ENCODE results near the gene FAM163A. TPM values are rescaled to one million over a fixed set of nuclear protein-coding genes. Genes with fewer than 3 reads are reported as not detected.

Gene FAM163A
- total and polyA plus RNA-seq, 9 of the 15 experiments (the other 6 are each of a cell fraction or from before 2014, with no cell fraction given): not detected

DNA sequence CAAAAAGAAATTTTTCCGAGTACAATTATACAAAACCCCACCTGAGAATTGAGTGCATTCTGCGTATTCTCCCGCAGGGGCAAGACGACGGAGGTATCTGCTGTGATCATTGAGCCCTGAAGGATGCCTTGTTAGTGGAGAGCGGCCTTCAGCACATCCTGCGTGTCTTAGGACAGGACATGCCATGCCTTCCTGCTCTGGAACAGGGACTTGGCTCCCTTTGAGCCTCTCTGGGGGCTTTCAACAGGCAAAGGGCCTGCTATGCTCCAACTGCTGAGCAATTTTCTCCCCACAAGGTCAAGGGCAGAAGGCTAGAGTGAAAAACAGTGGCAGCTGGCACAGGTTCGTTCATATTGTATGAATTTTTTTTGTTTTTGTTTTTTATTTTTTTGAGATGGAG, 82.1 kb downstream of the FAM163A start:
- Histone ChIP-seq H3K79me2 (ENCODE audit: control insufficient read depth, insufficient read depth, low read length) (no peaks in the 10 kb centered on the region), H2AFZ (ENCODE audit: low read depth, low read length) (peak overlapping the region; percentile 3; the same call in 1 of the 2 replicates), H4K20me1 (replicated peaks; ENCODE audit: control insufficient read depth, insufficient read depth, low read length) (no peaks in the 10 kb centered on the region), H3K4me1 (replicated peaks in 1 of 2; ENCODE audit: control insufficient read depth in 2 of 2, insufficient read depth in 2 of 2, low read length in 2 of 2) (peaks cover 0 to 5% of the 10 kb centered on the region in 2 experiments; a peak in 2 of 5 replicates), H3K9me1 (ENCODE audit: control insufficient read depth, insufficient read depth, low read length) (no peaks in the 10 kb centered on the region), H3K27ac (ENCODE audit: extremely low read depth, low read depth, low read length) (no peak overlapping the region), H3K36me3 (ENCODE audit: control insufficient read depth, insufficient read depth, low read length) (no peaks in the 10 kb centered on the region), H3K9me3 (replicated peaks; ENCODE audit: control insufficient read depth, insufficient read depth, low read depth, low read length) (no peaks in the 10 kb centered on the region), H3K9ac (ENCODE audit: insufficient read depth in 1 of 2, low read depth in 2 of 2, low read length in 2 of 2) (no peak overlapping the region), H3K4me2 (ENCODE audit: insufficient read depth, low read length) (no peak overlapping the region), H3K4me3 (no peak overlapping the region), H3K27me3 (ENCODE audit: control insufficient read depth in 2 of 2, insufficient read depth in 2 of 2, low read length in 2 of 2) (peaks cover 28 to 48% of the 10 kb centered on the region in 2 experiments)
- TF ChIP-seq, protein P1, sequence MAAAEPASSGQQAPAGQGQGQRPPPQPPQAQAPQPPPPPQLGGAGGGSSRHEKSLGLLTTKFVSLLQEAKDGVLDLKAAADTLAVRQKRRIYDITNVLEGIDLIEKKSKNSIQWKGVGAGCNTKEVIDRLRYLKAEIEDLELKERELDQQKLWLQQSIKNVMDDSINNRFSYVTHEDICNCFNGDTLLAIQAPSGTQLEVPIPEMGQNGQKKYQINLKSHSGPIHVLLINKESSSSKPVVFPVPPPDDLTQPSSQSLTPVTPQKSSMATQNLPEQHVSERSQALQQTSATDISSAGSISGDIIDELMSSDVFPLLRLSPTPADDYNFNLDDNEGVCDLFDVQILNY (CRISPR knock-in tag; IDR thresholded peaks at IDR 0.05): no peak
- TF ChIP-seq TCFL5 (CRISPR knock-in tag; conservative IDR thresholded peaks at IDR 0.05): no peak
- TF ChIP-seq U2AF1 (optimal IDR thresholded peaks at IDR 0.05; ENCODE audit: low read depth, low read length): no peak
- no peak for TF ChIP-seq YY1 (IDR thresholded peaks at IDR 0.05; ENCODE audit: borderline replicate concordance in 1 of 3, control insufficient read depth in 1 of 3, extremely low read depth in 1 of 3, insufficient read depth in 3 of 3, insufficient read length in 1 of 3, insufficient replicate concordance in 2 of 3, low read depth in 1 of 3, low read length in 2 of 3)
- no peak for TF ChIP-seq ZNF134 (CRISPR knock-in tag; conservative IDR thresholded peaks at IDR 0.05)
- TF ChIP-seq, protein P2, sequence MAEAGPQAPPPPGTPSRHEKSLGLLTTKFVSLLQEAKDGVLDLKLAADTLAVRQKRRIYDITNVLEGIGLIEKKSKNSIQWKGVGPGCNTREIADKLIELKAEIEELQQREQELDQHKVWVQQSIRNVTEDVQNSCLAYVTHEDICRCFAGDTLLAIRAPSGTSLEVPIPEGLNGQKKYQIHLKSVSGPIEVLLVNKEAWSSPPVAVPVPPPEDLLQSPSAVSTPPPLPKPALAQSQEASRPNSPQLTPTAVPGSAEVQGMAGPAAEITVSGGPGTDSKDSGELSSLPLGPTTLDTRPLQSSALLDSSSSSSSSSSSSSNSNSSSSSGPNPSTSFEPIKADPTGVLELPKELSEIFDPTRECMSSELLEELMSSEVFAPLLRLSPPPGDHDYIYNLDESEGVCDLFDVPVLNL (CRISPR knock-in tag; IDR thresholded peaks at IDR 0.05; ENCODE audit: low read depth): no peak
- TF ChIP-seq SPI1 (IDR thresholded peaks at IDR 0.05; ENCODE audit: borderline replicate concordance, low read depth, low read length): no peak
- no peak for TF ChIP-seq COPS2 (conservative IDR thresholded peaks at IDR 0.05)
- TF ChIP-seq ZNF121 (CRISPR knock-in tag; conservative IDR thresholded peaks at IDR 0.05): no peak
- TF ChIP-seq ZNF124 (CRISPR knock-in tag; IDR thresholded peaks at IDR 0.05): no peak
- TF ChIP-seq RAD21 (CRISPR knock-in tag; conservative IDR thresholded peaks at IDR 0.05 in 1 of 2, IDR thresholded peaks at IDR 0.05 in 1 of 2): no peak
- TF ChIP-seq TAF7 (tag; IDR thresholded peaks at IDR 0.05): no peak
- no peak for TF ChIP-seq ATF7 (IDR thresholded peaks at IDR 0.05)
- no peak for TF ChIP-seq ZNF23 (CRISPR knock-in tag; IDR thresholded peaks at IDR 0.05)
- DNase-seq (ENCODE audit: extremely low read depth in 1 of 4, low spot score in 3 of 4) (no peak), FAIRE-seq (no peak), ATAC-seq (0 out of 3 replicates have a peak, but pooled peaks have one; percentile 12)
- in situ Hi-C loops (cut with MboI): no loop called here
- intact Hi-C loops (cut with micrococcal nuclease): no loop called here
- WGBS (ENCODE audit: insufficient coverage, low coverage, missing lambda C conversion rate): 33% methylated on average over 8 of the region's 8 CpGs
- BruUV-seq (replicated peaks): no TSS peak
- ChIA-PET POLR2A (interaction anchor here (0.6 to 0.9 kb wide), 3 partner anchors 10 to 1242 kb away, joined by 3 read pairs; no protein-coding TSS in a partner anchor), CTCF (ENCODE audit: low intra/inter-chr PET ratio) (interaction anchor here (1.2 kb wide), 1 partner anchor 353 kb away, joined by 3 read pairs; no protein-coding TSS in a partner anchor)
